HEK293T (cell line): ENCODE data around the gene TMEM106A.
"Not testable (repeated sequence)": the region's sequence is repeated elsewhere in the genome, so short reads cannot be mapped to it uniquely, and the experiment has no call there.

Experiments used
- CTCF ChIA-PET: fragments of 350-600 bp; formaldehyde crosslinking; extraction: SDS; loops from one replicate; lab custom pipeline; 2021; ENCODE audit warnings: antibody characterized with exemption, inconsistent platforms; lab: Yijun Ruan, JAX
- POLR2A ChIA-PET: fragments of 350-600 bp; formaldehyde crosslinking; extraction: SDS; loops from one replicate; lab custom pipeline; 2020; ENCODE audit warnings: antibody characterized with exemption, inconsistent platforms; lab: Yijun Ruan, JAX
- DNase-seq: peaks from one replicate; pipeline ENCODE4 v3.0.0; 2012; ENCODE audit warnings: mixed read lengths; ENCODE audit errors: extremely low spot score
- ARNT ChIP-seq: fragments of 450-650 bp; IDR thresholded peaks from 2 replicates; pipeline ENCODE4 v1.6.1; 2017; ENCODE audit warnings: mild to moderate bottlenecking
- BHLHE40 ChIP-seq: fragments of 450-650 bp; IDR thresholded peaks from 2 replicates; pipeline ENCODE4 v1.6.1; 2016; ENCODE audit warnings: mild to moderate bottlenecking, moderate library complexity, borderline replicate concordance
- CTBP1 ChIP-seq: fragments of 450-650 bp; IDR thresholded peaks from 2 replicates; pipeline ENCODE4 v1.6.1; 2016; ENCODE audit warnings: borderline replicate concordance
- ELF4 ChIP-seq: fragments of 450-650 bp; IDR thresholded peaks from 2 replicates; pipeline ENCODE4 v1.6.1; 2017; ENCODE audit warnings: antibody characterized with exemption
- FOXA1 ChIP-seq: fragments of 450-650 bp; IDR thresholded peaks from 2 replicates; pipeline ENCODE4 v1.6.1; 2016; ENCODE audit warnings: mild to moderate bottlenecking
- FOXK2 ChIP-seq: fragments of 450-650 bp; IDR thresholded peaks from 2 replicates; pipeline ENCODE4 v1.6.1; 2016; ENCODE audit warnings: mild to moderate bottlenecking
- FOXM1 ChIP-seq: fragments of 450-650 bp; IDR thresholded peaks from 2 replicates; pipeline ENCODE4 v1.6.1; 2017; ENCODE audit warnings: mild to moderate bottlenecking, borderline replicate concordance
- HDGF ChIP-seq: fragments of 450-650 bp; IDR thresholded peaks from 2 replicates; pipeline ENCODE4 v1.6.1; 2017; ENCODE audit warnings: antibody characterized with exemption, borderline replicate concordance
- L3MBTL2 ChIP-seq: fragments of 450-650 bp; conservative IDR thresholded peaks from 2 replicates; pipeline ENCODE4 v1.6.1; 2016; ENCODE audit warnings: mild to moderate bottlenecking
- LEF1 ChIP-seq: fragments of 450-650 bp; IDR thresholded peaks from 2 replicates; pipeline ENCODE4 v1.6.1; 2017; ENCODE audit warnings: mild to moderate bottlenecking, borderline replicate concordance
- NFRKB ChIP-seq: fragments of 450-650 bp; IDR thresholded peaks from 2 replicates; pipeline ENCODE4 v1.6.1; 2016; ENCODE audit warnings: mild to moderate bottlenecking, moderate library complexity
- PKNOX1 ChIP-seq: fragments of 450-650 bp; IDR thresholded peaks from 2 replicates; pipeline ENCODE4 v1.6.1; 2016
- SP1 ChIP-seq: fragments of 450-650 bp; IDR thresholded peaks from 2 replicates; pipeline ENCODE4 v1.6.1; 2017
- SUZ12 ChIP-seq: fragments of 450-650 bp; IDR thresholded peaks from 2 replicates; pipeline ENCODE4 v1.6.1; 2016; ENCODE audit warnings: mild to moderate bottlenecking
- TARDBP ChIP-seq: fragments of 450-650 bp; IDR thresholded peaks from 2 replicates; pipeline ENCODE4 v1.6.1; 2016
- ZNF384 ChIP-seq: fragments of 450-650 bp; IDR thresholded peaks from 2 replicates; pipeline ENCODE4 v1.6.1; 2016

Gene TMEM106A

DNA sequence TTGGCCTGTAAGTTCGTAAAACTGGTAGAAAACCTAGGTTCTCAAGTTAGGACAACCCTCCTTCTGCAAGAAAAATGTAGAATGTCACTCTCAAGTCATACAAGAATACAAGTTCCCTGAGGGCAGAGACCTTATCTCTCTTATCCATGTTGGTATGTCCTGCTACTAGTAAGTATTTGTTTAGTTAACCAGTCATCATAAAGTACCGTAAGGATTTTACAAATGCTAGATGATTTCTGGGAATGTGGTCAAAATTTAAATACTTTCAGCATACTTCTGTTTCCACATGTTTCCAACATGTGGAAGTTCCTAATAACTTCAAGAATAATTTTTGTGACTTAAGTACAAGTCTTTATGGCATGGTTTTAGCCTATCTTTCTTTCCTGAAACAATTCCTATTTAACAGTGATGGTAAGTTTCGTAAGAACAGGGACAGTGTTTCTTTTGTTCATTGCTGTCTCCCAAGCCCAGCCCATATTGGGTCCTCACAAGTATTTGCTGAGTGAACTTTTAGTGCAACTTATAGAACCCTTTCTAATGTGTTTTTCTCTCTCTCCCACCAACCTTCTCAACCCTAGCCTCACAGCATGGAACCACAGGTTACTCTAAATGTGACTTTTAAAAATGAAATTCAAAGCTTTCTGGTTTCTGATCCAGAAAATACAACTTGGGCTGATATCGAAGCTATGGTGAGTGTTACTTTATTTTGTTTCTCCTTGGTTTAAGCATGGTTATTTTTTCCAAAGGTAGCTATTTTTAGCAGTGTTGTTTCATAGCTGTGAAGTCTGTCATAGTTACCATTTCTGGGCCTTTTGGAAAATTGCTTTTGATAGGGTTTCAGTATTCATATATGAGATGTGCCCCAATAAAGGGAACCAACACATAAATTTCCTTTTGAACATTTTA lies 36.2 kb upstream of the TMEM106A start:
- TF ChIP-seq FOXK2 (no peak), NFRKB (no peak), CTBP1 (no peak), ZNF384 (no peak), ARNT (no peak), SUZ12 (no peak), HDGF (no peak), ELF4 (no peak), BHLHE40 (no peak)
- ChIA-PET CTCF (no interaction called here), POLR2A (no interaction called here)
- DNase-seq = no peak

GRCh38 chr17:43176119-43176570 lies 35.5 kb upstream of the TMEM106A start:
- TF ChIP-seq FOXM1 (no peak), NFRKB (no peak), ZNF384 (no peak), FOXA1 (no peak)
- no peak for DNase-seq
- ChIA-PET CTCF (no interaction called here), POLR2A (no interaction called here)

GRCh38 chr17:43183921-43184320 lies 27.8 kb upstream of the TMEM106A start:
- no peak for TF ChIP-seq ZNF384
- TF ChIP-seq PKNOX1 = no peak
- TF ChIP-seq CTBP1 = no peak
- TF ChIP-seq SP1 = no peak
- TF ChIP-seq ARNT = no peak
- TF ChIP-seq ELF4 = no peak
- no peak for TF ChIP-seq SUZ12
- no peak for TF ChIP-seq FOXM1
- no peak for TF ChIP-seq HDGF
- TF ChIP-seq L3MBTL2 = no peak
- no peak for TF ChIP-seq NFRKB
- TF ChIP-seq FOXK2 = no peak
- TF ChIP-seq BHLHE40 = no peak
- no peak for TF ChIP-seq TARDBP
- no peak for TF ChIP-seq FOXA1
- no peak for TF ChIP-seq LEF1
- ChIA-PET POLR2A (no interaction called here), CTCF (interaction anchor here (0.6 kb wide), 1 partner anchor 123 kb away, joined by 5 read pairs; no protein-coding TSS in a partner anchor)
- DNase-seq = no peak

DNA sequence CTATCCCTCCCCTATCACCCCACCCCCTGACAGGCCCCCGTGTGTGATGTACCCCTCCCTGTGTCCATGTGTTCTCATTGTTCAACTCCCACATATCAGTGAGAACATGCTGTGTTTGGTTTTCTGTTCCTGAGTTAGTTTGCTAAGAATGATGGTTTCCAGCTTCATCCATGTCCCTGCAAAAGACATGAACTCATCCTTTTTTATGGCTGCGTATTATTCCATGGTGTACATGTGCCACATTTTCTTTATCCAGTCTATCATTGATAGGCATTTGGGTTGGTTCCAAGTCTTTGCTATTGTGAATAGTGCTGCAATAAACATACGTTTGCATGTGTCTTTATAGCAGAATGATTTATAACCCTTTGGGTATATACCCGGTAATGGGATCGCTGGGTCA lies 25.0 kb upstream of the TMEM106A start:
- CTCF ChIA-PET, POLR2A ChIA-PET, DNase-seq: not testable (repeated sequence)

GRCh38 chr17:43193251-43193650 lies 18.4 kb upstream of the TMEM106A start:
- no peak for TF ChIP-seq HDGF
- TF ChIP-seq PKNOX1 = no peak
- no peak for TF ChIP-seq FOXK2
- TF ChIP-seq CTBP1 = no peak
- no peak for TF ChIP-seq ARNT
- TF ChIP-seq ZNF384 = no peak
- no peak for TF ChIP-seq LEF1
- TF ChIP-seq L3MBTL2 = no peak
- TF ChIP-seq ELF4 = no peak
- no peak for TF ChIP-seq FOXM1
- TF ChIP-seq FOXA1 = no peak
- TF ChIP-seq BHLHE40 = no peak
- CTCF ChIA-PET = no interaction called here
- POLR2A ChIA-PET = interaction anchor here (1.4 kb wide), 1 partner anchor 123 kb away, joined by 4 read pairs; no protein-coding TSS in a partner anchor
- DNase-seq = no peak

- ChIA-PET POLR2A (interaction anchor here (1.0 to 2.6 kb wide), 7 partner anchors 16 to 169 kb away, joined by 3 to 16 read pairs (median 3); no protein-coding TSS in a partner anchor), CTCF (no interaction called here)
- TF ChIP-seq NFRKB (no peak), PKNOX1 (no peak), HDGF (no peak), FOXK2 (no peak), FOXM1 (no peak), CTBP1 (no peak), SP1 (no peak), TARDBP (no peak), BHLHE40 (no peak), LEF1 (no peak), ZNF384 (no peak), ELF4 (no peak), L3MBTL2 (no peak), ARNT (no peak), FOXA1 (no peak), SUZ12 (no peak)
- no peak for DNase-seq
Measured at GRCh38 chr17:43199633-43200032, 12.0 kb upstream of the TMEM106A start.
